Measurements from ENCODE around the gene LKAAEAR1. TPM values are rescaled to one million over a fixed set of nuclear protein-coding genes. Genes with fewer than 3 reads are reported as not detected.

Gene LKAAEAR1
- total RNA-seq, 1 donor: 0.72 TPM

DNA sequence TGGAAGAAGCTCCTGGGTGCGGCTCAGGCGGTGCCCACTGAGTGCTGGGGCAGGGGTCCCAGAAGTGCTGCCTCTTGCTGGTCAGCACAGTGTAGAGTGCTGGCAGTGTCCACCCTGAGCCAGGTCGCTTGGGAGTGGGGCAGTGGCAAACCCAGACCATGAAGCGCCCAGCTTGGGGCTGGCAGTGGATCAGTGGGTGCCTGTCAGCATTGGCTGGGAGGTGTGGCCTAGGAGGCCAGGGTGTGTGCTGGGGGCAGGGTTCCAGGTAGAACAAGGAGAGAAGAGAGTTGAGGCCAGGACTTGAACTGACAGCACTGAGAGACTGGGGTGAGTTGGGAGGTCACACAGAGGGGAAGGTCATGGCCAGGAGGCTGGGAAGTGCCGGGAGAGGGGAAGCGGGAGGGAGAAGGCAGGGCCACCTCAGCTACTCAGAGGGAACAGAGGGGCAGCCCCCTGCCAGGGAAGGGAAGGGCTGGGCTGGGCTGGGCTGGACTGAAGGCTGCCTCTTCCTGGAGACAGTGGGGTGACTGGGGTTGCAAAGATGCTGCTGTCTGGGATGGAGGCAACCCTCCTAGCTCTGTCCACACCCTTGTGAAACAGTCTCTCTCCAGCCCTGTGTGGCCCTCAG, 17.1 kb downstream of the LKAAEAR1 start:
- H3K36me3 ChIP-seq (ENCODE audit: insufficient read depth, low read length): no peaks in the 10 kb centered on the region
- no peaks in the 10 kb centered on the region for H3K27me3 ChIP-seq (ENCODE audit: insufficient read depth, low read length)

DNA sequence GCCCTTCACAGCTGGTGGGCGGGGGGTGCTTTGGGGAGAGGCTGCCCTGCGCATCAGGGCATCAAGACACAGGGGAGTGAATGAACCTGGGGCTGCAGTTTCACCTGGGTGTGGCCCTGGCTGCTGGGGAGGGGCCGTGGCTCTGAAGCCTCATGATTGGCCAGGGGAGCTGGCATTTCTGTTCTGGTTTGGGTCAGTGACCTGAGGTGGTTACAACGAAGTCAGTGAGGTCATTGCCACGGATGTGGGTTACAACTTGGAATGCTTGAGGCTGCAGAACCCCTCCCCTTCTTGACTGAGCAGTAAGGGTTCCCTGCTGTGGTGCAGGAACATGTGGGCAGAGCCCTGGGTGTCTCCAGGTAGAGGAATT, 18.2 kb downstream of the LKAAEAR1 start:
- DNase-seq (ENCODE audit: insufficient read length, low spot score, missing footprints): peak; percentile 95
- Histone ChIP-seq H3K4me1 (ENCODE audit: insufficient read depth, low read length) (peaks cover 27% of the 10 kb centered on the region), H3K36me3 (ENCODE audit: insufficient read depth, low read length) (no peaks in the 10 kb centered on the region), H3K9me3 (ENCODE audit: low read depth, low read length) (no peaks in the 10 kb centered on the region), H3K27ac (ENCODE audit: low read depth, low read length) (no peak overlapping the region), H2AFZ (ENCODE audit: low read length) (no peak overlapping the region), H3K4me3 (ENCODE audit: insufficient read depth, low read length) (no peak overlapping the region), H4K20me1 (ENCODE audit: insufficient read depth, low read length) (peaks cover 39% of the 10 kb centered on the region), H3K79me2 (ENCODE audit: insufficient read depth, low read length) (no peaks in the 10 kb centered on the region), H3K4me2 (ENCODE audit: insufficient read depth, low read length) (peak overlapping the region; percentile 29), H3K27me3 (ENCODE audit: insufficient read depth, low read length) (no peaks in the 10 kb centered on the region)
- TF ChIP-seq CTCF (IDR thresholded peaks at IDR 0.05; ENCODE audit: extremely low read depth, low read depth, low read length): no peak

More for the DNA sequence above, 17.1 kb downstream of the LKAAEAR1 start:
- H3K4me1 ChIP-seq (ENCODE audit: insufficient read depth, low read length): peaks cover 26% of the 10 kb centered on the region
- H3K4me3 ChIP-seq (ENCODE audit: insufficient read depth, low read length): no peak overlapping the region
- H3K4me2 ChIP-seq (ENCODE audit: insufficient read depth, low read length): no peak overlapping the region
- H2AFZ ChIP-seq (ENCODE audit: low read length): no peak overlapping the region
- H3K27ac ChIP-seq (ENCODE audit: low read depth, low read length): no peak overlapping the region
- H3K9me3 ChIP-seq (ENCODE audit: low read depth, low read length): no peaks in the 10 kb centered on the region
- DNase-seq (ENCODE audit: insufficient read length, low spot score, missing footprints): no peak
- peaks cover 39% of the 10 kb centered on the region for H4K20me1 ChIP-seq (ENCODE audit: insufficient read depth, low read length)
- no peak for TF ChIP-seq CTCF (IDR thresholded peaks at IDR 0.05; ENCODE audit: extremely low read depth, low read depth, low read length)
- H3K79me2 ChIP-seq (ENCODE audit: insufficient read depth, low read length): no peaks in the 10 kb centered on the region

GRCh38 chr20:64065062-64065973, 18.9 kb downstream of the LKAAEAR1 start:
- no peak for TF ChIP-seq CTCF (IDR thresholded peaks at IDR 0.05; ENCODE audit: extremely low read depth, low read depth, low read length)
- no peak overlapping the region for H3K4me2 ChIP-seq (ENCODE audit: insufficient read depth, low read length)
- H4K20me1 ChIP-seq (ENCODE audit: insufficient read depth, low read length): peaks cover 39% of the 10 kb centered on the region
- DNase-seq (ENCODE audit: insufficient read length, low spot score, missing footprints): no peak
- no peaks in the 10 kb centered on the region for H3K27me3 ChIP-seq (ENCODE audit: insufficient read depth, low read length)
- no peaks in the 10 kb centered on the region for H3K36me3 ChIP-seq (ENCODE audit: insufficient read depth, low read length)
- no peak overlapping the region for H2AFZ ChIP-seq (ENCODE audit: low read length)
- H3K9me3 ChIP-seq (ENCODE audit: low read depth, low read length): no peaks in the 10 kb centered on the region
- no peak overlapping the region for H3K27ac ChIP-seq (ENCODE audit: low read depth, low read length)
- no peaks in the 10 kb centered on the region for H3K79me2 ChIP-seq (ENCODE audit: insufficient read depth, low read length)
- peaks cover 27% of the 10 kb centered on the region for H3K4me1 ChIP-seq (ENCODE audit: insufficient read depth, low read length)
- H3K4me3 ChIP-seq (ENCODE audit: insufficient read depth, low read length): no peak overlapping the region

DNA sequence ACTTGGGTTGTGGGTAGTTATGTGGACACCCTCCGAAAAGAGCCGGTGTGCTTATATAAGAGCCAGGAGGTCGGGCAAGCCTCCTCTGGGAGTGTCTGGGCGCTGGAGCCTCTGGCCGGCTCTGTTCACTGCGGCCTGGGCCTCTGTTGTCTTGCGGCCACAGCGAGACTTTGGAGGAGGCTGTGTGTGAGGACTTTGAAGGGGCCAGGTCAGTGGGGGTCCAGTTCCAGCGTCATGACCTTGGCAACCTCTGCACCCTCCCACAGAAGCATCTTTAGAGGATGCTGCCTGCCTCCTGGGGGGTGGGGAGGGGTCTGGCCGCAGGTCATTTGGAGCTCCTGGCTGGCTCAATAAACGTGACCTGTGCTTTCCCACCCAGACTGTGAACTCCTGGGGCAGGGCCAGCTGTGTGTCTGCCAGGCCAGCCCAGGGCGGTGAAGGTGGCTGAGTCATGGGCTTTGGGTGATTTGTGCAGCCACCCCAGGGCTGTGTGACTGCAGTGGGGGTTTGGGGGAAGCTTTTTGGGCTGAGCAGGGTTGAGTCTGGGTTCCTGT, 20.0 kb downstream of the LKAAEAR1 start:
- TF ChIP-seq CTCF (IDR thresholded peaks at IDR 0.05; ENCODE audit: extremely low read depth, low read depth, low read length): no peak
- H3K4me3 ChIP-seq (ENCODE audit: insufficient read depth, low read length): peak overlapping the region; percentile 87
- H3K27me3 ChIP-seq (ENCODE audit: insufficient read depth, low read length): no peaks in the 10 kb centered on the region
- H3K4me1 ChIP-seq (ENCODE audit: insufficient read depth, low read length): peaks cover 27% of the 10 kb centered on the region
- no peaks in the 10 kb centered on the region for H3K79me2 ChIP-seq (ENCODE audit: insufficient read depth, low read length)
- peaks cover 32% of the 10 kb centered on the region for H4K20me1 ChIP-seq (ENCODE audit: insufficient read depth, low read length)
- no peak overlapping the region for H2AFZ ChIP-seq (ENCODE audit: low read length)
- peak overlapping the region; percentile 91 for H3K4me2 ChIP-seq (ENCODE audit: insufficient read depth, low read length)
- H3K9me3 ChIP-seq (ENCODE audit: low read depth, low read length): no peaks in the 10 kb centered on the region
- H3K27ac ChIP-seq (ENCODE audit: low read depth, low read length): peak overlapping the region; percentile 34
- peak; percentile 98 for DNase-seq (ENCODE audit: insufficient read length, low spot score, missing footprints)
- H3K36me3 ChIP-seq (ENCODE audit: insufficient read depth, low read length): no peaks in the 10 kb centered on the region

Measured in osteoblast (primary cell).